ENCODE data around the gene SND1. TPM values are rescaled to one million over a fixed set of nuclear protein-coding genes. Genes with fewer than 3 reads are reported as not detected.

Gene SND1
- total RNA-seq, 6 experiments from 2014 or later: 217 to 259 (median 247) TPM

GRCh38 chr7:127752829-127753228 is 100.8 kb downstream of the SND1 start:
- Mint-ChIP-seq H3K4me3 (no peak overlapping the region), H3K4me1 (ENCODE audit: low read depth) (peaks cover 17% of the 10 kb centered on the region), H3K27me3 (ENCODE audit: insufficient read depth) (no peaks in the 10 kb centered on the region), H3K36me3 (ENCODE audit: low read depth) (peaks cover 14% of the 10 kb centered on the region), H3K9me3 (no peaks in the 10 kb centered on the region), H3K27ac (no peak overlapping the region)
- no peak for DNase-seq
- TF ChIP-seq CTCF (IDR thresholded peaks at IDR 0.05): no peak

GRCh38 chr7:127754457-127754856 is 102.5 kb downstream of the SND1 start:
- Mint-ChIP-seq H3K4me3 (no peak overlapping the region), H3K27me3 (ENCODE audit: insufficient read depth) (no peaks in the 10 kb centered on the region), H3K4me1 (ENCODE audit: low read depth) (peaks cover 17% of the 10 kb centered on the region), H3K36me3 (ENCODE audit: low read depth) (peaks cover 2% of the 10 kb centered on the region), H3K9me3 (no peaks in the 10 kb centered on the region), H3K27ac (no peak overlapping the region)
- no peak for TF ChIP-seq CTCF (IDR thresholded peaks at IDR 0.05)
- no peak for DNase-seq

GRCh38 chr7:127755521-127755920 is 103.5 kb downstream of the SND1 start:
- H3K36me3 Mint-ChIP-seq (ENCODE audit: low read depth): no peaks in the 10 kb centered on the region; the same call in 1 of the 2 replicates
- H3K27ac Mint-ChIP-seq: no peak overlapping the region
- H3K4me1 Mint-ChIP-seq (ENCODE audit: low read depth): peaks cover 17% of the 10 kb centered on the region
- no peak overlapping the region for H3K4me3 Mint-ChIP-seq
- no peaks in the 10 kb centered on the region for H3K27me3 Mint-ChIP-seq (ENCODE audit: insufficient read depth)
- DNase-seq: no peak
- H3K9me3 Mint-ChIP-seq: no peaks in the 10 kb centered on the region
- no peak for TF ChIP-seq CTCF (IDR thresholded peaks at IDR 0.05)

- Mint-ChIP-seq H3K4me1 (ENCODE audit: low read depth) (peaks cover 12% of the 10 kb centered on the region), H3K27me3 (ENCODE audit: insufficient read depth) (no peaks in the 10 kb centered on the region), H3K36me3 (ENCODE audit: low read depth) (no peaks in the 10 kb centered on the region; the same call in 1 of the 2 replicates), H3K9me3 (no peaks in the 10 kb centered on the region), H3K27ac (no peak overlapping the region), H3K4me3 (no peak overlapping the region)
- no peak for DNase-seq
- no peak for TF ChIP-seq CTCF (IDR thresholded peaks at IDR 0.05)
Measured at GRCh38 chr7:127755965-127756364, 104.0 kb downstream of the SND1 start.

- Mint-ChIP-seq H3K4me1 (ENCODE audit: low read depth) (no peaks in the 10 kb centered on the region; the same call in none of the 2 replicates), H3K27ac (no peak overlapping the region), H3K36me3 (ENCODE audit: low read depth) (no peaks in the 10 kb centered on the region; the same call in 1 of the 2 replicates), H3K4me3 (no peak overlapping the region), H3K27me3 (ENCODE audit: insufficient read depth) (no peaks in the 10 kb centered on the region), H3K9me3 (no peaks in the 10 kb centered on the region)
- no peak for DNase-seq
- TF ChIP-seq CTCF (IDR thresholded peaks at IDR 0.05): no peak
Measured at GRCh38 chr7:127758105-127758504, 106.1 kb downstream of the SND1 start.

- no peak for DNase-seq
- H3K27ac Mint-ChIP-seq: no peak overlapping the region
- no peak overlapping the region for H3K4me3 Mint-ChIP-seq
- TF ChIP-seq CTCF (IDR thresholded peaks at IDR 0.05): no peak
- H3K9me3 Mint-ChIP-seq: no peaks in the 10 kb centered on the region
- H3K27me3 Mint-ChIP-seq (ENCODE audit: insufficient read depth): no peaks in the 10 kb centered on the region
- no peaks in the 10 kb centered on the region; the same call in 1 of the 2 replicates for H3K36me3 Mint-ChIP-seq (ENCODE audit: low read depth)
- no peaks in the 10 kb centered on the region; the same call in none of the 2 replicates for H3K4me1 Mint-ChIP-seq (ENCODE audit: low read depth)
Measured at GRCh38 chr7:127758845-127759244, 106.9 kb downstream of the SND1 start.
